Stimulated activated CD4-positive, alpha-beta T cell treated with anti-CD3 and anti-CD28 coated beads, TNF-alpha, amount 100 ng/mL, for 48 hours (primary cell): ENCODE measurements around the gene MEOX1.

ENCODE experiments used
- DNase-seq, 3 donors: peaks; one replicate each; pipeline ENCODE4 v3.0.0-alpha.2; 2020; ENCODE audit warnings: low read depth in 3 of 3

MEOX1 gene

GRCh38 chr17:43680461-43680860 is 18.7 kb upstream of the MEOX1 start:
- DNase-seq, result no peak

DNA sequence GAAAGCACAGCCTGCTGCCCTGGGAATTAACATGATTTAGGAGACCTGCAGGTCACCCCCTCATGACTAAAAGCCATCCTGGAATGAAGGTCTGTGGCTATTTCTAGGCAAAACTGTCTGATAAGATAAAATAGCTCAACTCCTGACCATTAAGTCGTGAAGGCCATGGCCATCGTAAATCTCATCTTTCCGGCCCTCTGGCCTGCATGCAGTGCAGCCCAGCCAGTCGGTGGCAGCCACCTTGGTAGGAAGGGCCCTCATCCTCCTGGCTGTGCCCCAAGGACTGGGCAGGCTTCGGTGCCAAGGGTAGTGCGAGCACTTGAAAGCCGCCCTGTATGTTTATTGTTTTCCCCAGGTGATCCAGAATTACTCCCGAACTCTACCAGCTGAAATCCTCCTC is 18.2 kb upstream of the MEOX1 start:
- no peak for DNase-seq

DNA sequence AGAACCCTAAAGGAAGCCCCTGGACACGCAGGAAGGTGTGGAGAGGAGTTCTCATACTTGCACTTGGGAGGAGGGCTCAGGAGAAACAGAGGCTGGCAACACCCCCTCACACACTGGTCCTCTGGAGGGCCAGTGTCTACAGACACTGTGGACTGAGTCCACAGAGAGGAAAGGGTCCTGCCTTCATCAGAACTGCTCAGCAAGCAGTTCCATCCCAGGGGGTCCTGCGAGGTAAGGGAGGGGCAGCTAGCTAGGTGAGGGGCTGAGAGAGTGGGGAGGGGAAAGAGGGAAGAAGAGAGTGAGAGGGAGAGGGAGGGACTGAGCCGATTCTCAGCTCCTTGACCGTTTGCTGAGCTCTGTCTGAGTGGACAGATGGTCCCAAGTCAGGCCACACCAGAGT is 17.7 kb upstream of the MEOX1 start:
- DNase-seq, result no peak

DNA sequence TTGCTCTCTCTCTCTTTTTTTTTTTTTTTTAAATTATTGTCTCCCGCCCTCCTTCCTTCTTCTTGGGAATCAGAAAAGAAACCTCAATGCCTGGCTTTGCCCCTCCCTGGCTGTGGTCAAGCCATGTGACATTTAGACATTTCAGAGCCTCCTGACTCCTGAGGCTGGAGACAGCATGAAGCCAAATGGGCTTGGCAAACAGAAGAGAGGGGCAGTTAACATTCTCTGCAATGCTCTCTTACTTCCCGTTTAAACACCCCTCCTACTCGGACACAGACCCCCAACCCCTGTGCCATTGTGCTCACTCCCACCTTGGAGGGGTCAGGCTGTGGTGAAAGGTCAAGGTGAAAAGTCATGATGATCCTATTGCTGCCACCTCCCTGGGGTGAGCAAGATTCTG is 14.7 kb upstream of the MEOX1 start:
- DNase-seq, result no peak

- DNase-seq, result no peak
These were observed 12.7 kb upstream of the MEOX1 start for GRCh38 chr17:43674394-43674793.

GRCh38 chr17:43673516-43674323 is 12.0 kb upstream of the MEOX1 start:
- peak; percentile 43 to 62 (median 60) for DNase-seq

GRCh38 chr17:43671755-43672519 is 10.2 kb upstream of the MEOX1 start:
- DNase-seq, result no peak

- no peak for DNase-seq
These were observed 9.4 kb upstream of the MEOX1 start for GRCh38 chr17:43671031-43671692.

- no peak for DNase-seq
These were observed 8.9 kb upstream of the MEOX1 start for GRCh38 chr17:43670645-43671030.

DNA sequence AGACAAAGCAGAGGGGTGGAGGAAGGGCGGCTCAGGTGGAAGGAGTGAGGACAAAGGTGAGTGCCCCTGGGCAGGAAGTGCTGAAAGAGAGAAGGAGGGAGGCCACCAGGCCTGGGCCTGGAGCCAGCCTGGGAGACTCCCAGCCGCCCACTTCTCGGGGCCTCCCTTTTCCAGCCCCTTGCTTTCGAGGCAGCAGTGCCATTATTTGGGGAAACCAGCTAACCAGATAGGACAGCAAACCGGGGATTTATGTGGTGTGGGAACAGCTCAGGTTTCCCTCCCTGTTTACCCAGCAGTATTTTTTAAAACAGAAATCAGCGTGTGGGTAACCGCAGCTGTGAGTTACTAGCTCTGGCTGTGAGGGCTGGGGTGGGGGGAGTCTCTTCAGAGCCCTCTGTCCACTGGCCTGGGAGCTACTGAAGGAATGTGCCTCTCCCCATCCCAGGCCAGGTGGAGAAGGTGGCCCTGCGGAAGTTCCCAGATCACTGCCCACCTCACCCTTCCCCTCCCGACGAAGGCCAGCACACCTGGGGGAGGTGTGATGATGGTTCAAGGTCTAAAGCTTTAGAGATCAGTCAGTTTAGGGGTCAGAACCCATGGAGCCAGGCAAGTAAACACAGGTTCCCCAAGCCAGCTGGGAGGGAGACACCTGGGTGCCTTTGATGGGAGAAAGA is 8.4 kb upstream of the MEOX1 start:
- no peak for DNase-seq

- no peak for DNase-seq
These were observed 6.2 kb upstream of the MEOX1 start for GRCh38 chr17:43667947-43668348.

DNA sequence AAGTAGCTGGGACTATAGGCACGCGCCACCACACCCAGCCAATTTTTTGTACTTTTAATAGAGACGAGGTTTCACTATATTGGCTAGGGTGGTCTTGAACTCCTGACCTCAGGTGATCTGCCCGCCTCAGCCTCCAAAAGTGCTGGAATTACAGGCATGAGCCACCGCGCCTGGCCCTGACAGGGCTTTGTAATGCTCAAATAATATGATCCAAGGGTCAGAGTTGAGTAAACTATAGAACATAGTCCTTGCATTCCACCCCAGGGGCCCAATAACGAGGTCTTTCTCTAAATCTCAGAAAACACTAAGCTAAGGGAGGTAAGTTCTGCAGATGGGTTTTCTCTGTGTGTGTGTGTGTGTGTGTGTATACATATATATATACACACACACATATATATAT is 5.8 kb upstream of the MEOX1 start:
- DNase-seq, result no peak

DNA sequence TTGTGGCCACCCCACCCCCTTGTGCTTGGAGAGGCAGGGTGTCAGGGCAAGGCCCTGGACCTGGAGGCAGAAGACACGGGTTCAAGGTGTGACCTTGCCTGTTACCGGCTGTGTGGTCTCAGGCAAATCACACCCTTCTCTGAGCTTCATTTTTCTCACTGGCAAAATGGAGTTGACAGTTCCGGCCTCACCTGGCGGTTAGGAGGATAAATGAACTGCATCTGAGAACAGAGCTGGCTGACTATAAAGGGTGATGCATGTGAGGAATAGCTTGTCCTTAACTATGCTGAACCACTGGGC is 4.2 kb upstream of the MEOX1 start:
- no peak for DNase-seq

DNA sequence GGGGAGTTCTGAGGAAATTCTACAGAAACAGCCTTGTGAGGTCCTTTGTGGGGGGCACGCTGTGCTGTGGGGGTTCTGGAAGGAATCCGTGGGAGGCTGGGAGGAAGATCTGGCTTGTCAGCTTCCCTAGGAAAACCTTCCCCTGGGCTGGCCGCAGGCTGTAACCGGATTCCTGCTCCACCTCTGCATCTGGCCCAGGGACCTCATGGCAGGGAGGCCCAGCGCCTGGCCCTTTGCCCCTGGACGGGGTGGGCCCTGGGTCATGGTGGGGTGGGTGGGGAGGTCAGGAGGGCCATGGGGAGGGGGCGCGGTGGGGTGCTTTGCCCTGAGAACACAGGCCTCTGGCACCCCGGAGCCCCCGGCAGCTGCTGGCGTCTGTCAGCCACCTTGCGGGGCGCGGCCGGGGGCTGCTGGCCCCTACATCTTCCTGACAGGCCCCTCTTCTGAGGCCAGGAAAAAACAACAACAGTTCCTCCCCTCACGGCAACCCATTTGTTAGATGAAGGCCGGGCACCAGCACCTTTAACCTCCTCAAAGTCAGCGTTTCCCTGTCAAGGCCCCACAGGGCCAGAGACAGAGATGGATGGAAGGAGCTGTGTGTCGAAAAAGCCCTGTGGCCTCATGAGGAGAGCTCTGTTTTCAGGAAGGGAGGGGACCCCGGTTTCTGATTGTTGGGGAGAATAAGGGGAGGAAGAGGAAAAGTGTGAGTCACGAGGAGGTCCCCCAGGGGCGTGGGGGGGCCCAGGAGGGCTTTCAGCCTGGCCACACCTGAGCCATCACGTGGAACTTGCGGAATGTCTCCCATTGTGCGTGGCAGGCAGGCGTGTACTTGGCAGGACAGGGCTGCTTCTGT is 3.6 kb upstream of the MEOX1 start:
- DNase-seq, result no peak

DNA sequence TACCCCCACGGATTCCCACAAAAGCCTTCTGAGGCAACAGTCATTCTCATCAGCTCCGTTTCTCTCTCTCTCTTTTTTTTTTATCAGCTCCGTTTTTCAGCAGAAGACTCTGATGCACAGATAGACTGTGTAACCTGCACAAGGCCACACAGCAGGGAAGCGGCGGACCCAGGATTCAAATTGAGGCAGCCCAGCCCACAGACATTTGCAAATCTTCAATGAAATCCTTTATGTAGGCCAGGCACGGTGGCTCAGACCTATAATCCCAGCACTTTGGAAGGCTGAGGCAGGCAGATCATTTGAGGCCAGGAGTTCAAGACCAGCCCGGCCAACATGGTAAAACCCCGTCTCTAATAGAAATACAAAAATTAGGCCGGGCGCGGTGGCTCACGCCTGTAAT is 2.4 kb upstream of the MEOX1 start:
- no peak for DNase-seq

GRCh38 chr17:43663383-43663782 is 1.7 kb upstream of the MEOX1 start:
- no peak for DNase-seq

DNA sequence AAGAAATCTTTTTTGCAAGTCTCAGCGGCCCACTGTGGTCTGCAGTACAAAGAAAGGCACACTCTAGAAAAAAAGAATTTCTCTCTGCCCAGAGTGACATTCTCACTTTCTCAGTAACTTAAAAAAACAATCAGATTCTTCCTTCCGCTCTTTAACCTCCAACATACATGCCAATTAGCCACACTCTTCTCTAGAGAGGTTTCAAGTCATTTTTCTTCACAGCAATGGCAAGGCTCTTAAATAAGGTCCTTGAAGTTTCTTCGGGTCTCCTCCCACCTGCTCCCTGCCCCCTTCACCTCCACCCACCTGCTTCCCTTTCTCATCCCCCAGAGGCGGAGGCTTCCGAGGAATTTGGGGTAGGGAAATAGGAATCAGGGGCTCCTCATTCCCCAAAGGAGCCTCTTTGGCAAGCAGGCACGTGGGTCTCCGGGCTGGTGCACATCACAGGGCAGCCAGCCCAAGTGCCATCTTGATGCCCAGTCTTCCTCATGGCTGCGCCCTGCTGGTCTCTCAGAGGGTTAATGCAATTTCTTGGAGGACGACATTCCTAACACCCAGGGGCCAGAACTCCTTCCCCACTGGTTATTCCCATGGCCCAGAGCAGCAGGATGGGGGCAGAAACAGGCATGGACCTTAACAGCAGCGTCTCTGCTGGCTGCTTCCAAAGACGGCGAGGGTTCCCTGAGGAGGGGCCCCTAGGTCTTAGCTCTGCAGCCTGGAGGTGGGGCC is 855 bp upstream of the MEOX1 start:
- DNase-seq, result no peak

- DNase-seq, result no peak
These were observed 767 bp downstream of the MEOX1 start for GRCh38 chr17:43660816-43661493.

GRCh38 chr17:43659823-43660617 is 1.7 kb downstream of the MEOX1 start:
- DNase-seq, result no peak
